ENCODE measurements around the gene HOXA4.

The HOXA4 gene

GRCh38 chr7:27115221-27116026 lies 15.1 kb downstream of the HOXA4 start:
- no peak for DNase-seq

- no peak for DNase-seq
Observed at GRCh38 chr7:27114881-27115220, 15.7 kb downstream of the HOXA4 start.

GRCh38 chr7:27113991-27114769 lies 16.4 kb downstream of the HOXA4 start:
- no peak for DNase-seq

- no peak for DNase-seq
Observed at GRCh38 chr7:27112955-27113949, 17.3 kb downstream of the HOXA4 start.

GRCh38 chr7:27112361-27112760 lies 18.2 kb downstream of the HOXA4 start:
- DNase-seq = no peak

- no peak for DNase-seq
Observed at GRCh38 chr7:27111751-27112277, 18.7 kb downstream of the HOXA4 start.

- no peak for DNase-seq
Observed at GRCh38 chr7:27111042-27111750, 19.4 kb downstream of the HOXA4 start.

GRCh38 chr7:27110186-27111031 lies 20.1 kb downstream of the HOXA4 start:
- no peak for DNase-seq

- DNase-seq = no peak
Observed at GRCh38 chr7:27109466-27110185, 20.9 kb downstream of the HOXA4 start.

- no peak for DNase-seq
Observed at GRCh38 chr7:27108390-27109127, 22.0 kb downstream of the HOXA4 start.

GRCh38 chr7:27107391-27108381 lies 22.9 kb downstream of the HOXA4 start:
- no peak for DNase-seq

- DNase-seq = no peak
Observed at GRCh38 chr7:27106901-27107240, 23.7 kb downstream of the HOXA4 start.

GRCh38 chr7:27106181-27106900 lies 24.2 kb downstream of the HOXA4 start:
- DNase-seq = no peak

- DNase-seq = no peak
Observed at GRCh38 chr7:27105301-27106031, 25.1 kb downstream of the HOXA4 start.

GRCh38 chr7:27104341-27105058 lies 26.1 kb downstream of the HOXA4 start:
- DNase-seq = no peak

- DNase-seq = no peak
Observed at GRCh38 chr7:27103489-27104226, 26.9 kb downstream of the HOXA4 start.

Data from Kasumi-1 (cell line).